HEK293 (cell line): ENCODE measurements around the gene MRPL43.
A peak's percentile ranks its signal among the peaks of the same experiment; 100 is the strongest.

Experiments
- EGR2 ChIP-seq: fragments of 450-650 bp; formaldehyde crosslinking; IDR thresholded peaks from 2 replicates; pipeline ENCODE4 v1.5.1; 2016; ENCODE audit warnings: low read depth, missing biosample characterization, missing genetic modification characterization
- HOXA7 ChIP-seq: sonication (generic); formaldehyde crosslinking; IDR thresholded peaks from 2 replicates; pipeline ENCODE4 v1.8.1; 2022; ENCODE audit warnings: missing genetic modification reagents, borderline replicate concordance
- KLF9 ChIP-seq: fragments of 450-650 bp; formaldehyde crosslinking; IDR thresholded peaks from 2 replicates; pipeline ENCODE4 v1.5.1; 2016; ENCODE audit warnings: missing biosample characterization, missing genetic modification characterization, low read depth
- OSR2 ChIP-seq: fragments of 450-650 bp; formaldehyde crosslinking; IDR thresholded peaks from 2 replicates; pipeline ENCODE4 v1.5.1; 2016; ENCODE audit warnings: missing biosample characterization, missing genetic modification characterization
- SP3 ChIP-seq: fragments of 450-650 bp; formaldehyde crosslinking; IDR thresholded peaks from 2 replicates; pipeline ENCODE4 v1.5.1; 2016; ENCODE audit warnings: missing biosample characterization, missing genetic modification characterization
- WT1 ChIP-seq: fragments of 450-650 bp; formaldehyde crosslinking; IDR thresholded peaks from 2 replicates; pipeline ENCODE4 v1.5.1; 2016; ENCODE audit warnings: missing biosample characterization, missing genetic modification characterization
- ZBTB17 ChIP-seq: fragments of 450-650 bp; formaldehyde crosslinking; IDR thresholded peaks from 2 replicates; pipeline ENCODE4 v1.5.1; 2016; ENCODE audit warnings: missing biosample characterization, missing genetic modification characterization
- ZFHX2 ChIP-seq: fragments of 450-650 bp; formaldehyde crosslinking; conservative IDR thresholded peaks from 2 replicates; pipeline ENCODE4 v1.5.1; 2016; ENCODE audit warnings: missing biosample characterization, missing genetic modification characterization
- ZNF157 ChIP-seq: fragments of 450-650 bp; formaldehyde crosslinking; IDR thresholded peaks from 2 replicates; pipeline ENCODE4 v1.5.1; 2016; ENCODE audit warnings: missing biosample characterization, missing genetic modification characterization
- ZNF2 ChIP-seq: fragments of 450-650 bp; formaldehyde crosslinking; IDR thresholded peaks from 2 replicates; pipeline ENCODE4 v1.5.1; 2016; ENCODE audit warnings: missing biosample characterization, missing genetic modification characterization
- ZNF223 ChIP-seq: fragments of 450-650 bp; formaldehyde crosslinking; IDR thresholded peaks from 2 replicates; pipeline ENCODE4 v1.5.1; 2016; ENCODE audit warnings: missing biosample characterization, missing genetic modification characterization
- ZNF335 ChIP-seq: fragments of 450-650 bp; formaldehyde crosslinking; conservative IDR thresholded peaks from 2 replicates; pipeline ENCODE4 v1.5.1; 2016; ENCODE audit warnings: missing biosample characterization, missing genetic modification characterization
- ZNF341 ChIP-seq: fragments of 450-650 bp; formaldehyde crosslinking; IDR thresholded peaks from 2 replicates; pipeline ENCODE4; 2016; ENCODE audit warnings: low read depth, missing biosample characterization, missing genetic modification characterization
- ZNF501 ChIP-seq: fragments of 450-650 bp; formaldehyde crosslinking; IDR thresholded peaks from 2 replicates; pipeline ENCODE4 v1.5.1; 2016; ENCODE audit warnings: missing biosample characterization, missing genetic modification characterization
- ZNF530 ChIP-seq: fragments of 450-650 bp; formaldehyde crosslinking; IDR thresholded peaks from 2 replicates; pipeline ENCODE4 v1.5.1; 2016; ENCODE audit warnings: low read depth, missing biosample characterization, missing genetic modification characterization
- ZNF561 ChIP-seq: fragments of 450-650 bp; IDR thresholded peaks from 2 replicates; pipeline ENCODE4 v1.5.1; 2018; ENCODE audit warnings: missing biosample characterization, missing genetic modification characterization, borderline replicate concordance
- ZNF600 ChIP-seq: fragments of 450-650 bp; formaldehyde crosslinking; IDR thresholded peaks from 2 replicates; pipeline ENCODE4 v1.5.1; 2016; ENCODE audit warnings: missing biosample characterization, missing genetic modification characterization
- ZNF621 ChIP-seq: fragments of 450-650 bp; formaldehyde crosslinking; IDR thresholded peaks from 2 replicates; pipeline ENCODE4 v1.5.1; 2017; ENCODE audit warnings: missing biosample characterization, missing genetic modification characterization
- ZNF629 ChIP-seq: fragments of 450-650 bp; formaldehyde crosslinking; IDR thresholded peaks from 2 replicates; pipeline ENCODE4 v1.5.1; 2017; ENCODE audit warnings: missing biosample characterization, missing genetic modification characterization
- ZNF76 ChIP-seq: fragments of 450-650 bp; formaldehyde crosslinking; IDR thresholded peaks from 2 replicates; pipeline ENCODE4; 2016; ENCODE audit warnings: low read depth, missing biosample characterization, missing genetic modification characterization, borderline replicate concordance
- ZNF777 ChIP-seq: fragments of 450-650 bp; formaldehyde crosslinking; IDR thresholded peaks from 2 replicates; pipeline ENCODE4 v1.5.1; 2017; ENCODE audit warnings: missing biosample characterization, missing genetic modification characterization, borderline replicate concordance
- ZSCAN16 ChIP-seq: fragments of 450-650 bp; formaldehyde crosslinking; IDR thresholded peaks from 2 replicates; pipeline ENCODE4 v1.5.1; 2016; ENCODE audit warnings: missing biosample characterization, missing genetic modification characterization
- ZSCAN30 ChIP-seq: fragments of 450-650 bp; IDR thresholded peaks from 2 replicates; pipeline ENCODE4 v1.5.1; 2018; ENCODE audit warnings: missing biosample characterization, mild to moderate bottlenecking, missing genetic modification characterization, moderate library complexity
- ZXDB ChIP-seq: fragments of 450-650 bp; formaldehyde crosslinking; IDR thresholded peaks from 2 replicates; pipeline ENCODE4 v1.5.1; 2016; ENCODE audit warnings: missing biosample characterization, missing genetic modification characterization
- TF ChIP-seq, protein P1 (sequence below): fragments of 450-650 bp; formaldehyde crosslinking; IDR thresholded peaks from 2 replicates; pipeline ENCODE4 v1.5.1; 2016; ENCODE audit warnings: missing biosample characterization, missing genetic modification characterization
- TF ChIP-seq, protein P2 (sequence below): sonication (generic); formaldehyde crosslinking; IDR thresholded peaks from 2 replicates; pipeline ENCODE4 v1.8.1; 2022; ENCODE audit warnings: mild to moderate bottlenecking, moderate library complexity, missing genetic modification reagents
- TF ChIP-seq, protein P3 (sequence below): fragments of 450-650 bp; formaldehyde crosslinking; IDR thresholded peaks from 2 replicates; pipeline ENCODE4 v1.5.1; 2016; ENCODE audit warnings: missing biosample characterization, missing genetic modification characterization
- TF ChIP-seq, protein P4 (sequence below): fragments of 450-650 bp; formaldehyde crosslinking; IDR thresholded peaks from 2 replicates; pipeline ENCODE4 v1.5.1; 2017; ENCODE audit warnings: missing biosample characterization, missing genetic modification characterization
- TF ChIP-seq, protein P5 (sequence below): fragments of 450-650 bp; formaldehyde crosslinking; IDR thresholded peaks from 2 replicates; pipeline ENCODE4 v1.5.1; 2016; ENCODE audit warnings: missing biosample characterization, missing genetic modification characterization
- TF ChIP-seq, protein P6 (sequence below): fragments of 450-650 bp; formaldehyde crosslinking; IDR thresholded peaks from 2 replicates; pipeline ENCODE4 v1.5.1; 2016; ENCODE audit warnings: missing biosample characterization, missing genetic modification characterization

Gene MRPL43

DNA sequence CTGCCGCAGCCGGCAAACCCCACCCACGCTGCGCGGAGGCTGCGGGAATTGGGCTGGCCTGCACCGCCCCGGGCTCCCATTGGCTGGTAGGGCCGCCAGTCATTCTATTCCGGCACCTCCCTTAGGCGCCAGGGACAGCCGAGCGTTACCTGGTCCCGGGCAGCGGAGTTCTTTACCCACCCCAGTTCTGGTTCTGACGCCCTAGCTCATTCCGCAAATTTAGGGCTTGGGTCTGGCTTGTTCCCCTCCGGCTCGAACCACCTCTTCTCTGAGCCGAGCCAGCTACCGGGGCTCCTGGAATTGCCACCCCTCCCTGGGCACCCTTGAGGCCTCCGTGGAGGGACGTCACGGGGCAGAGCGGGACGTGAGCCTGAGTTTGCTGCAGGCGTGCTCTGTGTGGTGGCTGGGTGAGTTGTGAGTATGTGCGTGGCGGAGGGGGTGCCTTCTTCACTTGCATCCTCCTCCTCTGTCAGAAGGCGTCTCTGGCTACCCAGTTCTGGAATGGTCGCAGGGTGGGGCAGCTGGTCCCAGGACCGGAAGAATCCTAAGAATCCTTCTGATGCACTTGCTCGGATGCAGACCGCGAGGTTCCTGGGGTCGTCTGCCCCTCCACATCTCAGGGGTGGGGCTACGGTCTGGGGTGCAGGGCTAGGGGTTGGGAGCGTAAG lies 44.0 kb upstream of the MRPL43 start, which contains the start of the genes PDZD7 and SFXN3 (continued):
- TF ChIP-seq EGR2 (peak; percentile 78), ZBTB17 (tag by site-specific recombination) (peak; percentile 93), HOXA7 (CRISPR knock-in tag) (no peak), ZNF561 (peak; percentile 39; the same call in 1 of the 2 replicates), ZNF501 (tag by site-specific recombination) (peak; percentile 58; the same call in 1 of the 2 replicates), SP3 (tag by site-specific recombination) (peak; percentile 83), ZNF335 (tag by site-specific recombination) (peak; percentile 83), ZNF76 (tag by site-specific recombination) (0 out of 2 replicates have a peak, but pooled peaks have one; percentile 9), ZNF223 (tag by site-specific recombination) (peak; percentile 30; the same call in 1 of the 2 replicates), OSR2 (tag by site-specific recombination) (peak; percentile 57), ZNF530 (tag by site-specific recombination) (no peak), ZNF2 (no peak; the same call in 1 of the 2 replicates), ZNF157 (tag by site-specific recombination) (no peak), ZFHX2 (tag by site-specific recombination) (peak; percentile 89), ZNF777 (tag by site-specific recombination) (peak; percentile 10; the same call in 1 of the 2 replicates), WT1 (peak; percentile 66), KLF9 (tag by site-specific recombination) (no peak), ZNF629 (tag by site-specific recombination) (peak; percentile 58), ZNF600 (tag by site-specific recombination) (peak; percentile 99), ZSCAN16 (tag by site-specific recombination) (0 out of 2 replicates have a peak, but pooled peaks have one; percentile 16), ZNF621 (tag by site-specific recombination) (no peak), ZNF341 (tag by site-specific recombination) (peak; percentile 98), ZSCAN30 (tag by site-specific recombination) (no peak), ZXDB (tag by site-specific recombination) (0 out of 2 replicates have a peak, but pooled peaks have one; percentile 11)
- TF ChIP-seq, protein P1, sequence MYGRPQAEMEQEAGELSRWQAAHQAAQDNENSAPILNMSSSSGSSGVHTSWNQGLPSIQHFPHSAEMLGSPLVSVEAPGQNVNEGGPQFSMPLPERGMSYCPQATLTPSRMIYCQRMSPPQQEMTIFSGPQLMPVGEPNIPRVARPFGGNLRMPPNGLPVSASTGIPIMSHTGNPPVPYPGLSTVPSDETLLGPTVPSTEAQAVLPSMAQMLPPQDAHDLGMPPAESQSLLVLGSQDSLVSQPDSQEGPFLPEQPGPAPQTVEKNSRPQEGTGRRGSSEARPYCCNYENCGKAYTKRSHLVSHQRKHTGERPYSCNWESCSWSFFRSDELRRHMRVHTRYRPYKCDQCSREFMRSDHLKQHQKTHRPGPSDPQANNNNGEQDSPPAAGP (tag by site-specific recombination) = no peak
- TF ChIP-seq, protein P2, sequence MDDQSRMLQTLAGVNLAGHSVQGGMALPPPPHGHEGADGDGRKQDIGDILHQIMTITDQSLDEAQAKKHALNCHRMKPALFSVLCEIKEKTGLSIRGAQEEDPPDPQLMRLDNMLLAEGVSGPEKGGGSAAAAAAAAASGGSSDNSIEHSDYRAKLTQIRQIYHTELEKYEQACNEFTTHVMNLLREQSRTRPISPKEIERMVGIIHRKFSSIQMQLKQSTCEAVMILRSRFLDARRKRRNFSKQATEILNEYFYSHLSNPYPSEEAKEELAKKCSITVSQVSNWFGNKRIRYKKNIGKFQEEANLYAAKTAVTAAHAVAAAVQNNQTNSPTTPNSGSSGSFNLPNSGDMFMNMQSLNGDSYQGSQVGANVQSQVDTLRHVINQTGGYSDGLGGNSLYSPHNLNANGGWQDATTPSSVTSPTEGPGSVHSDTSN = peak; percentile 98
- TF ChIP-seq, protein P3, sequence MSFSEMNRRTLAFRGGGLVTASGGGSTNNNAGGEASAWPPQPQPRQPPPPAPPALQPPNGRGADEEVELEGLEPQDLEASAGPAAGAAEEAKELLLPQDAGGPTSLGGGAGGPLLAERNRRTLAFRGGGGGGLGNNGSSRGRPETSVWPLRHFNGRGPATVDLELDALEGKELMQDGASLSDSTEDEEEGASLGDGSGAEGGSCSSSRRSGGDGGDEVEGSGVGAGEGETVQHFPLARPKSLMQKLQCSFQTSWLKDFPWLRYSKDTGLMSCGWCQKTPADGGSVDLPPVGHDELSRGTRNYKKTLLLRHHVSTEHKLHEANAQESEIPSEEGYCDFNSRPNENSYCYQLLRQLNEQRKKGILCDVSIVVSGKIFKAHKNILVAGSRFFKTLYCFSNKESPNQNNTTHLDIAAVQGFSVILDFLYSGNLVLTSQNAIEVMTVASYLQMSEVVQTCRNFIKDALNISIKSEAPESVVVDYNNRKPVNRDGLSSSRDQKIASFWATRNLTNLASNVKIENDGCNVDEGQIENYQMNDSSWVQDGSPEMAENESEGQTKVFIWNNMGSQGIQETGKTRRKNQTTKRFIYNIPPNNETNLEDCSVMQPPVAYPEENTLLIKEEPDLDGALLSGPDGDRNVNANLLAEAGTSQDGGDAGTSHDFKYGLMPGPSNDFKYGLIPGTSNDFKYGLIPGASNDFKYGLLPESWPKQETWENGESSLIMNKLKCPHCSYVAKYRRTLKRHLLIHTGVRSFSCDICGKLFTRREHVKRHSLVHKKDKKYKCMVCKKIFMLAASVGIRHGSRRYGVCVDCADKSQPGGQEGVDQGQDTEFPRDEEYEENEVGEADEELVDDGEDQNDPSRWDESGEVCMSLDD (tag by site-specific recombination) = 0 out of 2 replicates have a peak, but pooled peaks have one; percentile 57
- TF ChIP-seq, protein P4, sequence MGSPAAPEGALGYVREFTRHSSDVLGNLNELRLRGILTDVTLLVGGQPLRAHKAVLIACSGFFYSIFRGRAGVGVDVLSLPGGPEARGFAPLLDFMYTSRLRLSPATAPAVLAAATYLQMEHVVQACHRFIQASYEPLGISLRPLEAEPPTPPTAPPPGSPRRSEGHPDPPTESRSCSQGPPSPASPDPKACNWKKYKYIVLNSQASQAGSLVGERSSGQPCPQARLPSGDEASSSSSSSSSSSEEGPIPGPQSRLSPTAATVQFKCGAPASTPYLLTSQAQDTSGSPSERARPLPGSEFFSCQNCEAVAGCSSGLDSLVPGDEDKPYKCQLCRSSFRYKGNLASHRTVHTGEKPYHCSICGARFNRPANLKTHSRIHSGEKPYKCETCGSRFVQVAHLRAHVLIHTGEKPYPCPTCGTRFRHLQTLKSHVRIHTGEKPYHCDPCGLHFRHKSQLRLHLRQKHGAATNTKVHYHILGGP = no peak
- TF ChIP-seq, protein P5, sequence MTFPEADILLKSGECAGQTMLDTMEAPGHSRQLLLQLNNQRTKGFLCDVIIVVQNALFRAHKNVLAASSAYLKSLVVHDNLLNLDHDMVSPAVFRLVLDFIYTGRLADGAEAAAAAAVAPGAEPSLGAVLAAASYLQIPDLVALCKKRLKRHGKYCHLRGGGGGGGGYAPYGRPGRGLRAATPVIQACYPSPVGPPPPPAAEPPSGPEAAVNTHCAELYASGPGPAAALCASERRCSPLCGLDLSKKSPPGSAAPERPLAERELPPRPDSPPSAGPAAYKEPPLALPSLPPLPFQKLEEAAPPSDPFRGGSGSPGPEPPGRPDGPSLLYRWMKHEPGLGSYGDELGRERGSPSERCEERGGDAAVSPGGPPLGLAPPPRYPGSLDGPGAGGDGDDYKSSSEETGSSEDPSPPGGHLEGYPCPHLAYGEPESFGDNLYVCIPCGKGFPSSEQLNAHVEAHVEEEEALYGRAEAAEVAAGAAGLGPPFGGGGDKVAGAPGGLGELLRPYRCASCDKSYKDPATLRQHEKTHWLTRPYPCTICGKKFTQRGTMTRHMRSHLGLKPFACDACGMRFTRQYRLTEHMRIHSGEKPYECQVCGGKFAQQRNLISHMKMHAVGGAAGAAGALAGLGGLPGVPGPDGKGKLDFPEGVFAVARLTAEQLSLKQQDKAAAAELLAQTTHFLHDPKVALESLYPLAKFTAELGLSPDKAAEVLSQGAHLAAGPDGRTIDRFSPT (tag by site-specific recombination) = peak; percentile 66; the same call in 1 of the 2 replicates
- TF ChIP-seq, protein P6, sequence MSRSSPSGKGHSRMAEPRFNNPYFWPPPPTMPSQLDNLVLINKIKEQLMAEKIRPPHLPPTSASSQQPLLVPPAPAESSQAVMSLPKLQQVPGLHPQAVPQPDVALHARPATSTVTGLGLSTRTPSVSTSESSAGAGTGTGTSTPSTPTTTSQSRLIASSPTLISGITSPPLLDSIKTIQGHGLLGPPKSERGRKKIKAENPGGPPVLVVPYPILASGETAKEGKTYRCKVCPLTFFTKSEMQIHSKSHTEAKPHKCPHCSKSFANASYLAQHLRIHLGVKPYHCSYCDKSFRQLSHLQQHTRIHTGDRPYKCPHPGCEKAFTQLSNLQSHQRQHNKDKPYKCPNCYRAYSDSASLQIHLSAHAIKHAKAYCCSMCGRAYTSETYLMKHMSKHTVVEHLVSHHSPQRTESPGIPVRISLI (tag by site-specific recombination) = no peak
